Upper lobe of left lung (tissue), 4 donors: ENCODE data around the gene TOP3B.

ENCODE experiments used
- CTCF ChIP-seq, 6 experiments: fragments of 450-650 bp in 4 of 6; fragments of 200-600 bp in 2 of 6; sonication (generic) in 2 of 6; IDR thresholded peaks; one replicate each; pipeline ENCODE4 v1.5.1; 2016 to 2019; ENCODE audit warnings: antibody characterized with exemption in 6 of 6
- POLR2A ChIP-seq, 4 donors: fragments of 450-650 bp; IDR thresholded peaks; one replicate each; pipeline ENCODE4 v1.5.1; 2016 to 2017; ENCODE audit warnings: antibody characterized with exemption in 4 of 4, mild to moderate bottlenecking in 2 of 4
- POLR2AphosphoS5 ChIP-seq, 2 donors: sonication (generic); formaldehyde crosslinking; IDR thresholded peaks; one replicate each; pipeline ENCODE4 v1.5.1; 2017; ENCODE audit warnings: antibody characterized with exemption in 2 of 2

- TF ChIP-seq CTCF (IDR thresholded peaks at IDR 0.05) (no peak), POLR2AphosphoS5 (IDR thresholded peaks at IDR 0.05) (no peak), POLR2A (IDR thresholded peaks at IDR 0.05) (no peak)
Measured at GRCh38 chr22:21995660-21996059, 13.1 kb upstream of the TOP3B start.
